HepG2 (cell line): ENCODE results near the gene COBL.

Experiments used
- AKNA ChIP-seq: sonication (generic); formaldehyde crosslinking; IDR thresholded peaks from 2 replicates; pipeline ENCODE4 v1.4.0; 2020; ENCODE audit warnings: missing genetic modification reagents, borderline replicate concordance
- ASH2L ChIP-seq: fragments of 300-600, 200-600 bp; sonication (generic); IDR thresholded peaks from 2 replicates; pipeline ENCODE4 v1.7.0; 2017; ENCODE audit warnings: low read depth, mild to moderate bottlenecking, moderate library complexity, mixed read lengths, low read length; ENCODE audit not compliant: insufficient read length
- BRD4 ChIP-seq: sonication (generic); formaldehyde crosslinking; IDR thresholded peaks from 2 replicates; pipeline ENCODE4 v1.4.0; 2020; ENCODE audit warnings: missing genetic modification reagents
- CHD2 ChIP-seq: IDR thresholded peaks from 2 replicates; pipeline ENCODE4 v1.6.1; 2011; ENCODE audit warnings: low read depth, low read length, improper control_type of control experiment
- CREB1 ChIP-seq, 2 experiments: fragments of 450-650 bp in 1 of 2; IDR thresholded peaks; 2 replicates each; pipeline ENCODE4 v1.6.1; 2016 to 2017; ENCODE audit warnings: control low read depth in 1 of 2, mild to moderate bottlenecking in 1 of 2, missing compliant biosample characterization in 1 of 2, missing genetic modification characterization in 1 of 2
- CTCF ChIP-seq: sonication (generic); formaldehyde crosslinking; IDR thresholded peaks from 2 replicates; pipeline ENCODE4 v1.5.0; 2020; ENCODE audit warnings: mild to moderate bottlenecking, missing genetic modification reagents, moderate library complexity
- POLR2A ChIP-seq, 2 experiments: IDR thresholded peaks; 2 replicates each; pipeline ENCODE4 v1.6.1; 2011; ENCODE audit warnings: low read depth in 2 of 2, low read length in 2 of 2, mild to moderate bottlenecking in 1 of 2, moderate library complexity in 1 of 2; ENCODE audit not compliant: insufficient read depth in 1 of 2
- SIX1 ChIP-seq: sonication (generic); formaldehyde crosslinking; IDR thresholded peaks from 2 replicates; pipeline ENCODE4 v1.4.0; 2020; ENCODE audit warnings: missing genetic modification reagents, borderline replicate concordance
- SP1 ChIP-seq, 2 experiments: fragments of 450-650 bp in 1 of 2; sonication (generic) in 1 of 2; formaldehyde crosslinking in 1 of 2; IDR thresholded peaks; 2 replicates each; pipeline versions ENCODE4 v1.4.0 to v1.6.1; 2016 to 2020; ENCODE audit warnings: missing genetic modification reagents in 1 of 2
- TAF1 ChIP-seq: sonication (generic); formaldehyde crosslinking; IDR thresholded peaks from 2 replicates; pipeline ENCODE4 v1.4.0; 2020; ENCODE audit warnings: missing genetic modification reagents
- TBP ChIP-seq: sonication (generic); formaldehyde crosslinking; IDR thresholded peaks from 2 replicates; pipeline ENCODE4 v1.5.0; 2020; ENCODE audit warnings: missing genetic modification reagents
- ZFP36L2 ChIP-seq: sonication (generic); formaldehyde crosslinking; IDR thresholded peaks from 2 replicates; pipeline ENCODE4 v1.4.0; 2020; ENCODE audit warnings: missing genetic modification reagents
- ZNF12 ChIP-seq: sonication (generic); formaldehyde crosslinking; IDR thresholded peaks from 2 replicates; pipeline ENCODE4 v1.5.0; 2020; ENCODE audit warnings: missing genetic modification reagents

- TF ChIP-seq CHD2 (no peak), CTCF (no peak), TAF1 (CRISPR knock-in tag) (no peak), CREB1 (IDR thresholded peaks at IDR 0.05) (no peak), CREB1 (CRISPR knock-in tag; IDR thresholded peaks at IDR 0.05) (no peak), BRD4 (CRISPR knock-in tag) (no peak), POLR2A (IDR thresholded peaks at IDR 0.05; ENCODE audit: insufficient read depth in 1 of 2, low read depth in 2 of 2, low read length in 2 of 2) (no peak), SP1 (IDR thresholded peaks at IDR 0.05) (no peak), SP1 (CRISPR knock-in tag; IDR thresholded peaks at IDR 0.05) (no peak), ASH2L (no peak), TBP (CRISPR knock-in tag) (no peak), ZNF12 (no peak), SIX1 (CRISPR knock-in tag) (no peak), ZFP36L2 (CRISPR knock-in tag) (no peak), AKNA (CRISPR knock-in tag) (no peak)
Observed at GRCh38 chr7:51243631-51244030, 73.0 kb downstream of the COBL start.
